HepG2 (cell line): Measurements from ENCODE around the gene MAVS. TPM values are rescaled to one million over a fixed set of nuclear protein-coding genes. Genes with fewer than 3 reads are reported as not detected.

Experiments
- DNMT3B ChIP-seq: conservative IDR thresholded peaks from 2 replicates; pipeline ENCODE4 v1.6.1; 2016; ENCODE audit warnings: missing biosample characterization, control low read depth
- FUBP1 ChIP-seq: sonication (generic); formaldehyde crosslinking; IDR thresholded peaks from 2 replicates; pipeline ENCODE4 v1.5.1; 2020; ENCODE audit warnings: missing genetic modification reagents, mild to moderate bottlenecking, borderline replicate concordance
- GTF2F1 ChIP-seq: fragments of 150-350 bp; IDR thresholded peaks from 2 replicates; pipeline ENCODE4 v1.6.1; 2014; ENCODE audit warnings: low read length
- HNF1A ChIP-seq, 2 experiments: sonication (generic) in 1 of 2; formaldehyde crosslinking in 1 of 2; IDR thresholded peaks; 2 replicates each; pipeline versions ENCODE4 v1.4.0 to v1.6.1; 2016 to 2020; ENCODE audit warnings: borderline replicate concordance in 1 of 2, low read depth in 1 of 2, mild to moderate bottlenecking in 1 of 2, missing genetic modification reagents in 1 of 2
- ZKSCAN5 ChIP-seq: sonication (generic); formaldehyde crosslinking; IDR thresholded peaks from 2 replicates; pipeline ENCODE4 v1.5.1; 2020; ENCODE audit warnings: mild to moderate bottlenecking, missing genetic modification reagents
- ZNF205 ChIP-seq: IDR thresholded peaks from 2 replicates; pipeline ENCODE4 v1.6.1; 2018; ENCODE audit warnings: missing biosample characterization, missing genetic modification reagents
- ZNF230 ChIP-seq: sonication (generic); formaldehyde crosslinking; IDR thresholded peaks from 2 replicates; pipeline ENCODE4 v1.4.0; 2020; ENCODE audit warnings: mild to moderate bottlenecking, missing genetic modification reagents
- ZNF3 ChIP-seq: IDR thresholded peaks from 2 replicates; pipeline ENCODE4 v1.7.0; 2017; ENCODE audit warnings: inconsistent platforms
- ZNF430 ChIP-seq: sonication (generic); formaldehyde crosslinking; IDR thresholded peaks from 2 replicates; pipeline ENCODE4 v1.9.0; 2021; ENCODE audit warnings: mild to moderate bottlenecking, missing genetic modification reagents
- ZNF572 ChIP-seq: sonication (generic); formaldehyde crosslinking; IDR thresholded peaks from 2 replicates; pipeline ENCODE4 v1.5.1; 2020; ENCODE audit warnings: mild to moderate bottlenecking, missing genetic modification reagents
- ZUFSP ChIP-seq: sonication (generic); formaldehyde crosslinking; IDR thresholded peaks from 2 replicates; pipeline ENCODE4 v1.9.0; 2021; ENCODE audit warnings: missing genetic modification reagents, mild to moderate bottlenecking, borderline replicate concordance
- polyA plus RNA-seq, 8 experiments: library from polyadenylated mRNA; depleted of rRNA in 3 of 8; stranded (reverse) in 7 of 8; unstranded in 1 of 8; fragments of >200 nt; fragmentation: Illumina TruSeq in 4 of 8; extraction: Trizol in 4 of 8; gene quantifications; 2 replicates each; pipeline versions ENCODE4 v1.2.1 to v1.2.3, GENCODE V29; 2011 to 2016; ENCODE audit warnings: low read depth in 4 of 8, missing spikeins in 1 of 8, mixed read lengths in 1 of 8; ENCODE audit not compliant: insufficient read depth in 1 of 8
- total RNA-seq, 5 experiments: library from RNA; depleted of rRNA; stranded (reverse); fragments of >200 nt; fragmentation: Illumina TruSeq; extraction: Trizol; gene quantifications; 2 replicates each; pipeline ENCODE4 v1.2.3, GENCODE V29; 2016; ENCODE audit warnings: low read depth in 1 of 5
- TF ChIP-seq, protein P1 (sequence below): sonication (generic); formaldehyde crosslinking; IDR thresholded peaks from 2 replicates; pipeline ENCODE4 v1.4.0; 2020; ENCODE audit warnings: missing genetic modification reagents
- TF ChIP-seq, protein P2 (sequence below): sonication (generic); formaldehyde crosslinking; IDR thresholded peaks from 2 replicates; pipeline ENCODE4 v1.5.0; 2020; ENCODE audit warnings: mild to moderate bottlenecking, missing genetic modification reagents
- TF ChIP-seq, protein P3 (sequence below): sonication (generic); formaldehyde crosslinking; IDR thresholded peaks from 2 replicates; pipeline ENCODE4 v1.9.0; 2021; ENCODE audit warnings: missing genetic modification reagents, mild to moderate bottlenecking, borderline replicate concordance

Gene MAVS
- total and polyA plus RNA-seq, 2 of the 13 experiments (the other 11 are each of a cell fraction or from before 2014, with no cell fraction given) = 27.3 to 36.6 TPM

GRCh38 chr20:3820048-3820900 is 26.4 kb upstream of the MAVS start, which contains the start of gene AP5S1 (continued):
- TF ChIP-seq HNF1A (IDR thresholded peaks at IDR 0.05; ENCODE audit: low read depth) (peak; percentile 60; the same call in 1 of the 2 replicates), HNF1A (CRISPR knock-in tag; IDR thresholded peaks at IDR 0.05; ENCODE audit: borderline replicate concordance) (peak; percentile 78), ZNF205 (peak; percentile 97), ZNF430 (CRISPR knock-in tag) (peak; percentile 83; the same call in 1 of the 2 replicates), ZUFSP (no peak), ZNF230 (CRISPR knock-in tag) (peak; percentile 96; the same call in 1 of the 2 replicates), ZNF572 (CRISPR knock-in tag) (peak; percentile 95), ZKSCAN5 (peak; percentile 74; the same call in 1 of the 2 replicates), DNMT3B (no peak; the same call in 1 of the 2 replicates), GTF2F1 (peak; percentile 77; the same call in 1 of the 2 replicates), ZNF3 (no peak; the same call in 1 of the 2 replicates), FUBP1 (CRISPR knock-in tag) (peak; percentile 84; the same call in 1 of the 2 replicates)
- TF ChIP-seq, protein P1, sequence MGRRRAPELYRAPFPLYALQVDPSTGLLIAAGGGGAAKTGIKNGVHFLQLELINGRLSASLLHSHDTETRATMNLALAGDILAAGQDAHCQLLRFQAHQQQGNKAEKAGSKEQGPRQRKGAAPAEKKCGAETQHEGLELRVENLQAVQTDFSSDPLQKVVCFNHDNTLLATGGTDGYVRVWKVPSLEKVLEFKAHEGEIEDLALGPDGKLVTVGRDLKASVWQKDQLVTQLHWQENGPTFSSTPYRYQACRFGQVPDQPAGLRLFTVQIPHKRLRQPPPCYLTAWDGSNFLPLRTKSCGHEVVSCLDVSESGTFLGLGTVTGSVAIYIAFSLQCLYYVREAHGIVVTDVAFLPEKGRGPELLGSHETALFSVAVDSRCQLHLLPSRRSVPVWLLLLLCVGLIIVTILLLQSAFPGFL = peak; percentile 92
- TF ChIP-seq, protein P2, sequence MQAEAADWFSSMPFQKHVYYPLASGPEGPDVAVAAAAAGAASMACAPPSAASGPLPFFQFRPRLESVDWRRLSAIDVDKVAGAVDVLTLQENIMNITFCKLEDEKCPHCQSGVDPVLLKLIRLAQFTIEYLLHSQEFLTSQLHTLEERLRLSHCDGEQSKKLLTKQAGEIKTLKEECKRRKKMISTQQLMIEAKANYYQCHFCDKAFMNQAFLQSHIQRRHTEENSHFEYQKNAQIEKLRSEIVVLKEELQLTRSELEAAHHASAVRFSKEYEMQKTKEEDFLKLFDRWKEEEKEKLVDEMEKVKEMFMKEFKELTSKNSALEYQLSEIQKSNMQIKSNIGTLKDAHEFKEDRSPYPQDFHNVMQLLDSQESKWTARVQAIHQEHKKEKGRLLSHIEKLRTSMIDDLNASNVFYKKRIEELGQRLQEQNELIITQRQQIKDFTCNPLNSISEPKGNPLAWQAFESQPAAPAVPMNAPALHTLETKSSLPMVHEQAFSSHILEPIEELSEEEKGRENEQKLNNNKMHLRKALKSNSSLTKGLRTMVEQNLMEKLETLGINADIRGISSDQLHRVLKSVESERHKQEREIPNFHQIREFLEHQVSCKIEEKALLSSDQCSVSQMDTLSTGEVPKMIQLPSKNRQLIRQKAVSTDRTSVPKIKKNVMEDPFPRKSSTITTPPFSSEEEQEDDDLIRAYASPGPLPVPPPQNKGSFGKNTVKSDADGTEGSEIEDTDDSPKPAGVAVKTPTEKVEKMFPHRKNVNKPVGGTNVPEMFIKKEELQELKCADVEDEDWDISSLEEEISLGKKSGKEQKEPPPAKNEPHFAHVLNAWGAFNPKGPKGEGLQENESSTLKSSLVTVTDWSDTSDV = peak; percentile 63
- TF ChIP-seq, protein P3, sequence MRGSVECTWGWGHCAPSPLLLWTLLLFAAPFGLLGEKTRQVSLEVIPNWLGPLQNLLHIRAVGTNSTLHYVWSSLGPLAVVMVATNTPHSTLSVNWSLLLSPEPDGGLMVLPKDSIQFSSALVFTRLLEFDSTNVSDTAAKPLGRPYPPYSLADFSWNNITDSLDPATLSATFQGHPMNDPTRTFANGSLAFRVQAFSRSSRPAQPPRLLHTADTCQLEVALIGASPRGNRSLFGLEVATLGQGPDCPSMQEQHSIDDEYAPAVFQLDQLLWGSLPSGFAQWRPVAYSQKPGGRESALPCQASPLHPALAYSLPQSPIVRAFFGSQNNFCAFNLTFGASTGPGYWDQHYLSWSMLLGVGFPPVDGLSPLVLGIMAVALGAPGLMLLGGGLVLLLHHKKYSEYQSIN (CRISPR knock-in tag) = no peak
